T-cell (primary cell): ENCODE results near the gene CABLES1. TPM values are rescaled to one million over a fixed set of nuclear protein-coding genes. Genes with fewer than 3 reads are reported as not detected.
"Not testable (repeated sequence)": the region's sequence is repeated elsewhere in the genome, so short reads cannot be mapped to it uniquely, and the experiment has no call there.

Experiments
- ATAC-seq, 4 experiments: fragments of 200-7000 bp in 3 of 4; fragments of 150-1000 bp in 1 of 4; cut with Tn5 transposase; replicated peaks in 1 of 4; 1 replicate in 3 of 4; 2 replicates in 1 of 4; pipeline ENCODE4 v1.10.0; 2021; ENCODE audit warnings: moderate library complexity in 3 of 4, mild to moderate bottlenecking in 2 of 4, moderate number of reproducible peaks in 1 of 4
- CTCF ChIA-PET, 2 donors: fragments of 300-600 bp; sonication (Branson Sonifier 250); formaldehyde crosslinking; loops; one replicate each; lab custom pipeline; 2022; ENCODE audit warnings: antibody characterized with exemption in 2 of 2; lab: Charles Lee
- POLR2A ChIA-PET, 2 donors: fragments of 300-600 bp; sonication (Branson Sonifier 250); formaldehyde crosslinking; loops; one replicate each; lab custom pipeline; 2022; ENCODE audit warnings: antibody characterized with exemption in 2 of 2; lab: Charles Lee
- DNase-seq, 35 experiments: peaks; one replicate each; pipeline versions ENCODE4 v3.0.0 to v3.0.0-alpha.2; 2013 to 2023
- H3K27ac ChIP-seq: one replicate; pipeline ENCODE4 v1.5.1; 2013; ENCODE audit warnings: low read length
- H3K27me3 ChIP-seq, 2 experiments: replicated peaks in 1 of 2; 1 replicate in 1 of 2; 2 replicates in 1 of 2; pipeline versions ENCODE4 v1.6.1 to v1.7.0; 2013; ENCODE audit warnings: low read length in 1 of 2, mixed read lengths in 1 of 2; ENCODE audit not compliant: control insufficient read depth in 2 of 2, insufficient read depth in 2 of 2; ENCODE audit errors: extremely low read depth in 1 of 2
- H3K36me3 ChIP-seq, 2 donors: 1 replicate in 1 of 2; 2 replicates in 1 of 2; pipeline versions ENCODE4 v1.6.1 to v1.7.0; 2013; ENCODE audit warnings: low read length in 1 of 2; ENCODE audit not compliant: control insufficient read depth in 2 of 2, insufficient read depth in 1 of 2; ENCODE audit errors: extremely low read depth in 1 of 2
- H3K4me1 ChIP-seq, 2 experiments: 1 replicate in 1 of 2; 2 replicates in 1 of 2; pipeline versions ENCODE4 v1.6.1 to v1.7.0; 2013; ENCODE audit warnings: low read length in 2 of 2, mixed read lengths in 1 of 2; ENCODE audit not compliant: insufficient read depth in 2 of 2, control insufficient read depth in 1 of 2; ENCODE audit errors: extremely low read depth in 1 of 2
- H3K4me3 ChIP-seq, 2 donors: 1 replicate in 1 of 2; 2 replicates in 1 of 2; pipeline versions ENCODE4 v1.5.1 to v1.7.0; 2013; ENCODE audit warnings: mild to moderate bottlenecking in 2 of 2, low read length in 1 of 2, moderate library complexity in 1 of 2; ENCODE audit not compliant: control insufficient read depth in 1 of 2; ENCODE audit errors: extremely low read depth in 1 of 2
- H3K9me3 ChIP-seq: 2 replicates; pipeline ENCODE4 v1.7.0; 2013
- H3K27ac Mint-ChIP-seq, 2 donors: one replicate each; pipeline ENCODE4 v1.8.0; 2020 to 2021; ENCODE audit warnings: mild to moderate bottlenecking in 2 of 2, mixed read lengths in 2 of 2
- H3K27me3 Mint-ChIP-seq, 2 donors: one replicate each; pipeline ENCODE4 v1.8.0; 2021 to 2022; ENCODE audit warnings: mixed read lengths in 2 of 2
- H3K36me3 Mint-ChIP-seq: one replicate; pipeline ENCODE4 v1.8.0; 2021; ENCODE audit warnings: mixed read lengths
- H3K4me1 Mint-ChIP-seq, 3 donors: one replicate each; pipeline ENCODE4 v1.8.0; 2020 to 2022; ENCODE audit warnings: mixed read lengths in 3 of 3, mild to moderate bottlenecking in 1 of 3
- H3K4me3 Mint-ChIP-seq, 3 donors: one replicate each; pipeline ENCODE4 v1.8.0; 2020 to 2022; ENCODE audit warnings: mild to moderate bottlenecking in 3 of 3, mixed read lengths in 3 of 3, moderate library complexity in 3 of 3
- H3K9me3 Mint-ChIP-seq, 3 donors: one replicate each; pipeline ENCODE4 v1.8.0; 2020 to 2022; ENCODE audit warnings: mixed read lengths in 3 of 3
- WGBS: methylation state at CpG from one replicate; pipeline ENCODE4 v1.1.5; 2013; ENCODE audit warnings: missing lambda C conversion rate; ENCODE audit not compliant: insufficient coverage; 5-methylcytosine and 5-hydroxymethylcytosine counted together
- total RNA-seq, 35 experiments: library from RNA in 6 of 35; stranded (reverse) in 6 of 35; fragments of 120-200 nt in 1 of 35; gene quantifications; one replicate each; pipeline versions ENCODE4 v1.2.1 to v1.2.4 and lab custom pipeline; 2013 to 2026

CABLES1 gene, protein sequence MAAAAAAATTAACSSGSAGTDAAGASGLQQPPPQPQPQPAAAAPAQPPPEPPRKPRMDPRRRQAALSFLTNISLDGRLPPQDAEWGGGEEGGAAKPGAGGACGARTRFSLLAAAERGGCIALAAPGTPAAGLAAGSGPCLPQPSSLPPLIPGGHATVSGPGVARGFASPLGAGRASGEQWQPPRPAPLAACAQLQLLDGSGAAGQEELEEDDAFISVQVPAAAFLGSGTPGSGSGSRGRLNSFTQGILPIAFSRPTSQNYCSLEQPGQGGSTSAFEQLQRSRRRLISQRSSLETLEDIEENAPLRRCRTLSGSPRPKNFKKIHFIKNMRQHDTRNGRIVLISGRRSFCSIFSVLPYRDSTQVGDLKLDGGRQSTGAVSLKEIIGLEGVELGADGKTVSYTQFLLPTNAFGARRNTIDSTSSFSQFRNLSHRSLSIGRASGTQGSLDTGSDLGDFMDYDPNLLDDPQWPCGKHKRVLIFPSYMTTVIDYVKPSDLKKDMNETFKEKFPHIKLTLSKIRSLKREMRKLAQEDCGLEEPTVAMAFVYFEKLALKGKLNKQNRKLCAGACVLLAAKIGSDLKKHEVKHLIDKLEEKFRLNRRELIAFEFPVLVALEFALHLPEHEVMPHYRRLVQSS
- total RNA-seq (1 to 10 TPM in 2 of 5 donors, under 1 TPM in 3; 0.23 to 1.7 (median 0.85) TPM), total RNA-seq (lab: John Stamatoyannopoulos, UW) (0.23 to 4.5 (median 0.92) reads per million in 29 experiments)
- 0.31 TPM for total RNA-seq (2013)

- WGBS: 6% methylated on average over 64 of the region's 67 CpGs
- ChIA-PET POLR2A (no interaction called here), CTCF (interaction anchor here (0.5 to 1.7 kb wide), 5 partner anchors 12 to 277 kb away, joined by 3 to 5 read pairs (median 4); no protein-coding TSS in a partner anchor)
- peaks cover 34 to 47% of the 10 kb centered on the region in 2 donors for H3K27me3 Mint-ChIP-seq
- ATAC-seq (peak; percentile 7 to 24 (median 13)), DNase-seq (peak in 11 of 35 experiments; percentile 3 to 32 (median 18))
- peak within 1 kb of the TSS; percentile 39 to 67 for H3K4me3 ChIP-seq
- H3K9me3 Mint-ChIP-seq: no peaks in the 10 kb centered on the region
- H3K27ac ChIP-seq: no peak within 1 kb of the TSS
- no peaks in the 10 kb centered on the region for H3K36me3 ChIP-seq
- H3K36me3 Mint-ChIP-seq: no peaks in the 10 kb centered on the region
- peak within 1 kb of the TSS; percentile 69 to 79 (median 70) for H3K4me3 Mint-ChIP-seq
- H3K4me1 Mint-ChIP-seq: peaks cover 8 to 21% (median 8%) of the 10 kb centered on the region in 3 donors
- peaks cover 7 to 22% of the 10 kb centered on the region in 2 experiments for H3K4me1 ChIP-seq
- no peaks in the 10 kb centered on the region for H3K9me3 ChIP-seq
- no peak within 1 kb of the TSS for H3K27ac Mint-ChIP-seq
- H3K27me3 ChIP-seq: peaks cover 4 to 42% of the 10 kb centered on the region in 2 experiments
Measured at GRCh38 chr18:23134780-23135549, at the start of gene CABLES1. Gene CABLES1 (plus strand): TSS chr18:23135485. CDS start chr18:23135763, 278 bp downstream.

GRCh38 chr18:23087352-23087751 is 47.9 kb upstream of the CABLES1 start:
- no peak for ATAC-seq
- no peak overlapping the region for H3K4me3 ChIP-seq
- Mint-ChIP-seq H3K4me1 (peaks cover 6% of the 10 kb centered on the region in 3 donors), H3K27me3 (peaks cover 0 to 13% of the 10 kb centered on the region in 2 donors), H3K36me3 (no peaks in the 10 kb centered on the region), H3K27ac (no peak overlapping the region), H3K4me3 (no peak overlapping the region), H3K9me3 (no peaks in the 10 kb centered on the region)
- H3K4me1 ChIP-seq: peaks cover 2 to 4% of the 10 kb centered on the region in 2 experiments
- H3K36me3 ChIP-seq: no peaks in the 10 kb centered on the region
- POLR2A ChIA-PET: no interaction called here
- WGBS: no CpG with 5 or more reads among the region's 3 CpGs
- CTCF ChIA-PET: interaction anchor here in 1 of 2 donors (0.5 kb wide), 1 partner anchor 275 kb away, joined by 5 read pairs; no protein-coding TSS in a partner anchor
- peaks cover 0 to 9% of the 10 kb centered on the region in 2 experiments for H3K27me3 ChIP-seq
- no peak overlapping the region for H3K27ac ChIP-seq
- no peaks in the 10 kb centered on the region for H3K9me3 ChIP-seq
- DNase-seq: no peak

- ATAC-seq (no peak), DNase-seq (no peak)
- H3K4me1 ChIP-seq: peaks cover 2 to 4% of the 10 kb centered on the region in 2 experiments
- CTCF ChIA-PET: interaction anchor here in 1 of 2 donors (0.7 kb wide), 1 partner anchor 1483 kb away, joined by 4 read pairs; no protein-coding TSS in a partner anchor
- peaks cover 0 to 9% of the 10 kb centered on the region in 2 experiments for H3K27me3 ChIP-seq
- POLR2A ChIA-PET: no interaction called here
- no peaks in the 10 kb centered on the region for H3K9me3 Mint-ChIP-seq
- WGBS: 91% methylated on average over 6 of the region's 7 CpGs
- H3K4me3 Mint-ChIP-seq: no peak overlapping the region
- H3K27ac Mint-ChIP-seq: no peak overlapping the region
- peaks cover 0 to 13% of the 10 kb centered on the region in 2 donors for H3K27me3 Mint-ChIP-seq
- no peak overlapping the region for H3K27ac ChIP-seq
- no peaks in the 10 kb centered on the region for H3K9me3 ChIP-seq
- no peak overlapping the region for H3K4me3 ChIP-seq
- no peaks in the 10 kb centered on the region for H3K36me3 Mint-ChIP-seq
- peaks cover 6% of the 10 kb centered on the region in 3 donors for H3K4me1 Mint-ChIP-seq
- H3K36me3 ChIP-seq: no peaks in the 10 kb centered on the region
Measured at GRCh38 chr18:23088310-23088709, 47.0 kb upstream of the CABLES1 start.

DNA sequence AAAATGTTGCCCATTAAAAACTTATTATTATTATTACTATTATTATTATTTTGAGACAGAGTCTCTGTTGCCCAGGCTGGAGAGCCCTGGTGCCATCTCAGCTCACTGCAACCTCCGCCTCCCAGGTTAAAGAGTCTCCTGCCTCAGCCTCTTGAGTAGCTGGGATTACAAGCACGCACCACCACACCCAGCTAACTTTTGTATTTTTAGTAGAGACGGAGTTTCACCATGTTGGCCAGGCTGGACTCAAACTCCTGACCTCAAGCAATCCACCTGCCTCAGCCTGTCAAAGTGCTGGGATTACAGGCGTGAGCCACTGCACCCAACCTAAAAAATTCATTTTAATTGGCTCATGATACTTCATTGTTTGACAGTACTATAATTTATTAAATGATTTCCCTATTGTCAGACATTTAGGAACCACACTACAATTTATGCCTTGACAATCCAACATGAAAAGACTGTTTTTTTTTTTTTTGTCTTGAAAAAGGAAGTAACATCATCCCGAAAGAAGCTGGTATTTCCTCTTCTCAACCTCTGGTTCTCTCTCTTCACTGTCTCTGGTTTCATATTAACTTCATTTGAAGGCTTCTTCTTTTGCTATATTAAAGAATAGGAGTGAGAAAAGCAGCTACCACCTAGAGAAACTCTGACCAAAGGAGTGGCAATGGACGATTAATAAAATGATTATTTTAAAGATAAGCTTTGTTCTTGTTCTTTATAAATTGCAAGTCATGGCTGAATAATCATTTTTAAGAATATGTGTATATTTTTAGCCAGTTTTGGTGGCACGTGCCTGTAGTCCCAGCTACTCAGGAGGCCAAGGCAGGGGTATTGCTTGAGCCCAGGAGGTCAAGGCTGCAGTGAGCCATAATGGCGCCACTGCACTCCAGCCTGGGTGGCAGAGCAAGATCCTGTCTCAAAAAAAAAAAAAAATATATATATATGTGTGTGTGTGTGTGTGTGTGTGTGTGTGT is 44.0 kb upstream of the CABLES1 start:
- H3K27ac Mint-ChIP-seq, H3K4me1 Mint-ChIP-seq, H3K4me3 ChIP-seq, H3K9me3 Mint-ChIP-seq, ATAC-seq, DNase-seq, H3K36me3 ChIP-seq, H3K4me3 Mint-ChIP-seq, H3K27me3 ChIP-seq, H3K9me3 ChIP-seq, H3K4me1 ChIP-seq, H3K27ac ChIP-seq, H3K36me3 Mint-ChIP-seq, H3K27me3 Mint-ChIP-seq: not testable (repeated sequence)
- WGBS: no CpG with 5 or more reads among the region's 8 CpGs
- ChIA-PET POLR2A (interaction anchor here in 1 of 2 donors (0.6 to 0.7 kb wide), 2 partner anchors 114 to 136 kb away, joined by 3 to 6 read pairs; no protein-coding TSS in a partner anchor), CTCF (interaction anchor here (0.6 to 1.0 kb wide), 3 partner anchors 22 to 1122 kb away, joined by 3 to 5 read pairs (median 3); no protein-coding TSS in a partner anchor)

DNA sequence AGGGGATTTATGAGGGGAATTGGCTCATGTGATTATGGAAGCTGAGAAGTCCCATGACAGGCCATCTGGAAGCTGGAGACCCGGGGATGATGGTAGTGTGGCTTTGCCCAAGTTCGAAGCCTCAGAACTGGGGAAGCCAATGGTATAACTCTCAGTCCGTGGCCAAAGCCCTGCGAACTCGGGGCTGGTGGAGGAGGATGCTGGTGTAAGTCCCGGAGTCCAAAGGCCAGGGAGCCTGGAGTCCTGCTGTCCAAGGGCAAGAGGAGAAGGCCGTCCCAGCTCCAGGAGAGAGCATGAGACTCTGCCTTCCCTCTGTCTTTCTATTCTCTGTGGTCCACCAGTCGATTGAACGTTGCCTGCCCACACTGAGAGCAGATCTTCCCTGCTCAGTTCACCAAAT is 43.2 kb upstream of the CABLES1 start:
- H3K27ac Mint-ChIP-seq: no peak overlapping the region
- 97% methylated on average over 9 of the region's 9 CpGs for WGBS
- ATAC-seq (no peak), DNase-seq (no peak)
- H3K27me3 ChIP-seq: peaks cover 0 to 3% of the 10 kb centered on the region in 2 experiments
- H3K36me3 ChIP-seq: no peaks in the 10 kb centered on the region
- peaks cover 4 to 6% of the 10 kb centered on the region in 2 donors for H3K27me3 Mint-ChIP-seq
- no peaks in the 10 kb centered on the region for H3K36me3 Mint-ChIP-seq
- ChIA-PET POLR2A (no interaction called here), CTCF (interaction anchor here in 1 of 2 donors (1.0 kb wide), 1 partner anchor 22 kb away, joined by 3 read pairs; no protein-coding TSS in a partner anchor)
- H3K4me3 Mint-ChIP-seq: no peak overlapping the region
- no peaks in the 10 kb centered on the region for H3K9me3 Mint-ChIP-seq
- H3K4me1 Mint-ChIP-seq: peaks cover 6% of the 10 kb centered on the region in 3 donors
- H3K4me1 ChIP-seq: peaks cover 2 to 4% of the 10 kb centered on the region in 2 experiments
- H3K9me3 ChIP-seq: no peaks in the 10 kb centered on the region
- no peak overlapping the region for H3K4me3 ChIP-seq
- H3K27ac ChIP-seq: no peak overlapping the region
